ENCODE measurements around the gene HMCN1.
A peak's percentile ranks its signal among the peaks of the same experiment; 100 is the strongest.

GRCh38 chr1:185719021-185719420 lies 15.2 kb upstream of the HMCN1 start:
- no peak for TF ChIP-seq EZH2 (IDR thresholded peaks at IDR 0.05; ENCODE audit: low read depth, unreplicated experiment)
- TF ChIP-seq EZH2phosphoT487 (IDR thresholded peaks at IDR 0.05; ENCODE audit: unreplicated experiment), result no peak
- no peak for TF ChIP-seq CREB1 (CRISPR knock-in tag; IDR thresholded peaks at IDR 0.05; ENCODE audit: low read depth)
- TF ChIP-seq CTCF (conservative IDR thresholded peaks at IDR 0.05; ENCODE audit: low read depth in 2 of 2), result peak; percentile 47 to 70
- TF ChIP-seq ZNF462 (CRISPR knock-in tag; IDR thresholded peaks at IDR 0.05), result 0 out of 2 replicates have a peak, but pooled peaks have one; percentile 42
- no peak for TF ChIP-seq REST (IDR thresholded peaks at IDR 0.05; ENCODE audit: unreplicated experiment)
- no peak for TF ChIP-seq POLR2AphosphoS5 (IDR thresholded peaks at IDR 0.05; ENCODE audit: low read depth)
- TF ChIP-seq STAT1 (IDR thresholded peaks at IDR 0.05; ENCODE audit: unreplicated experiment), result no peak
- TF ChIP-seq JUNB (IDR thresholded peaks at IDR 0.05; ENCODE audit: unreplicated experiment), result no peak
- TF ChIP-seq ZNF331 (CRISPR knock-in tag; IDR thresholded peaks at IDR 0.05; ENCODE audit: low read depth), result no peak
- no peak for TF ChIP-seq ETS1 (IDR thresholded peaks at IDR 0.05)
